HG02840 (cell line): ENCODE measurements around the gene CDK1.

ENCODE experiments used
- ATAC-seq: cut with Tn5 transposase; IDR thresholded peaks from one replicate; pipeline ENCODE4 v1.9.1; 2021; ENCODE audit warnings: mild to moderate bottlenecking, moderate library complexity, moderate number of reproducible peaks; ENCODE audit not compliant: unreplicated experiment, low FRiP score

Gene CDK1

GRCh38 chr10:60769406-60769805 is 8.9 kb upstream of the CDK1 start:
- ATAC-seq = no peak

DNA sequence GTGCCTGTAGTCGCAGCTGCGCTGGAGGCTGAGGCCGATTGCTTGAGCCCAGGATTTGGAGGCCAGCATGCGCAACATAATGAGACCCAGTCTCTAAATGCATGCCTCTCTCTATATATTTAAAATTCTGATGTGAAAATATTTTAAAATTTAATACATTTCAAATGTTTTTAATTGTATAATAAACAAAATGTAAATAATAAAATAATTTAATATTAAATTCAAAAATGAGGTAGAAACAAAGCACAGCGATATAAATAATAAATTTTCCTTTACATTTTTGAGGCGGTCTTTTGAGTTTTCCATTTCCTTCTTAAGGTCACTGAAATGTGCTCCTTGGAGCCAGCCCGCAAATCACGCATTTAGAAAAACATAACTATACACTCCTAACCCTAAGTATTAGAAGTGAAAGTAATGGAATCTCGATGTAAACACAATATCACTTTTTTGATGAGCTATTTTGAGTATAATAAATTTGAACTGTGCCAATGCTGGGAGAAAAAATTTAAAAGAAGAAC is 523 bp upstream of the CDK1 start:
- ATAC-seq = peak; percentile 5

- ATAC-seq = peak; percentile 16
Measured at GRCh38 chr10:60778971-60779796, 906 bp downstream of the CDK1 start.

DNA sequence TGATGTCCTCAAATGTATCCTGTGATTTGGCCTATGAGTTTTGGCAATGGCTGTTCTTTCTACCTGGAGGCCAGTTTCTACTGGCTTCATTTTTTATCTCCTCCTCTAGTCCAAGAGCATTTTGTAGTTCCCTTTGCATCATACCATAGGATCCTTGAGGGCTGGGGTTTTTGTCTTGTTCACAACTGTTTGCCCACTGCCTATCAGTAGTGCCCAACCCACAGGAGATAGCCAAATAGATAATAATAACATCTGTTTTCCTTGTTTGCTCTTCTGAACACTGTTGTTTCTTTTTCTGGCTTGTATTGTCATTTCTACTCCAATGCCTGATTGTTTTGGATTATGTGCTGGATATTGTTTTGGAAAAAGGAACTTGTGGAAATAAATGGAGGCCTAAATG is 3.4 kb downstream of the CDK1 start:
- no peak for ATAC-seq

GRCh38 chr10:60784641-60785040 is 6.4 kb downstream of the CDK1 start:
- no peak for ATAC-seq

- no peak for ATAC-seq
Measured at GRCh38 chr10:60788544-60788943, 10.3 kb downstream of the CDK1 start.

- ATAC-seq = no peak
Measured at GRCh38 chr10:60789340-60789739, 11.1 kb downstream of the CDK1 start.

DNA sequence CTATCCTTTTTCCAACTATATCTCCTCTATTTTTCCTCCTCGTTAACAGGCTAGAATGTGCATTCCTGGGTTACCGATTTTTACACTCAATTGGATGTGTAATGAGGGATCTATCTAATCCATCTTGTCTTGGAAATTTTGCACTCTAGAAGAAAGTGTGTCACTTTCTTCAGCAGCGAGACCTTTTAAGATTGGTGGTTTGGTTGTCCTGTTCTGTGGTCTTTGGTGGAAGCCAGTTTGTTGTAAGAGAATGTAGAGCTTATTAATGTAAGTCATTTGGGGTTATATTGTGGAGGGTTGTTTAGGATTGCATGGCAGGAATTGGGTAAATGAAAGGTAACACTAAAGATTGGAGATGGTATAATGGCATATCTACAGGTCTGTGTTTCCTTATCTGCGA is 16.7 kb downstream of the CDK1 start:
- ATAC-seq = no peak

- ATAC-seq = no peak
Measured at GRCh38 chr10:60795465-60796202, 17.4 kb downstream of the CDK1 start.

DNA sequence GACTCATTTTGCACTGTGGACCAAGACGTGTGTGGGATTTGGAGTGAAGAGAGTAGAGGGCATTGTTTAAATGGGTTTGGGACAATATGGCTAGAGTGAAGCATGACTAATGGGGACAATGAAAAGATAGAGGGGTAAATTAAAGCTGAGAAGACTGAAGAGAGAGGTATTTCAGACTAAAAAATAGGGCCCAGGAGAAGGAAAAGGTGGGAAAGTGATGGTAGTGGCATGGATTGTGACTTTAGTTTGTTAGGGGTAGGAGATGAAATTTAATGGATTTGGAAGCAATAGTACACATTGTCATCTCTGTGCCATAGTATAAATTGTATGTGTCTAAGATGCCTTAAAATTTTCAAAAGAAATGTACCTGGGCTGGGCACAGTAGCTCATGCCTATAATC is 18.2 kb downstream of the CDK1 start:
- no peak for ATAC-seq

- ATAC-seq = no peak
Measured at GRCh38 chr10:60797200-60797599, 18.9 kb downstream of the CDK1 start.

GRCh38 chr10:60798031-60798430 is 19.8 kb downstream of the CDK1 start:
- no peak for ATAC-seq

DNA sequence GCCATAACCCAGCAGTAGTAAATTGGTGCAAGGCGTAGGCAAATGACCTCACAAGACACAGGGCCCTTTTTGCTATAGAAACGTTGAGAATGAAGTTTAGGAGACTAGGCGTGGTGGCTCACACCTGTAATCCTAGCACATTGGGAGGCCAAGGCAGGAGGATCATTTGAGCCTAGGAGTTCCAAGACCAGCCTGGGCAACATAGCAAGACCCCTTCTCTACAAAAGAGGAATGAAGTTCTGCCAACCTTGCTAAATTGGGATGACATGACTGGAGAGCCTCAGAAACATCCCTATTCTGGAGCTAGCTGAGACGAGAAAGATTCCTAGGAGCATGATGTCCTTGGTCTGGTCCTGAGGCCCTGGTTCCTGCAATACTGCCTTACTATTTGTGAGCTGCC is 20.6 kb downstream of the CDK1 start:
- no peak for ATAC-seq

GRCh38 chr10:60799971-60800650 is 21.8 kb downstream of the CDK1 start:
- no peak for ATAC-seq

GRCh38 chr10:60800918-60801317 is 22.6 kb downstream of the CDK1 start:
- ATAC-seq = no peak

- no peak for ATAC-seq
Measured at GRCh38 chr10:60801522-60801921, 23.2 kb downstream of the CDK1 start.

DNA sequence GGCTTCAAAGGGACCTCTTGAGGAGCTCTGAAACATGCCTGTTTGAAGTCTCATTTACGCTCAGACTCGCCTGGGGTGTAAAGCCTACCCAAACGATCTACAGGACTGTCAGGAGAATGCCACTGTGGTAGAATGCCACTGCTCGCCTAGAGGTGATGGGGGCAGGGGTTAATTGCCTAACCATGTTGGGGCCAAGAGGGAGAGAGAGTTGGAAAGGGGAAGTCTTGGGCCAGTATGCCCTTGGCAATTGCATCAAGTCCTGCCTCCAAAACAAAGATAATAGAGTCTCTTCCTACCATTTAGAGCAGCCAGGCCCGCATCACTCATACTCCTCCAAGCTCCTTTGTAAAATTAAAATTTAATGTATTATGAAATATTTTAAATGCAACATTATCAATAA is 25.2 kb downstream of the CDK1 start:
- no peak for ATAC-seq

GRCh38 chr10:60803865-60804264 is 25.6 kb downstream of the CDK1 start:
- no peak for ATAC-seq

GRCh38 chr10:60806921-60807320 is 28.6 kb downstream of the CDK1 start:
- ATAC-seq = no peak

DNA sequence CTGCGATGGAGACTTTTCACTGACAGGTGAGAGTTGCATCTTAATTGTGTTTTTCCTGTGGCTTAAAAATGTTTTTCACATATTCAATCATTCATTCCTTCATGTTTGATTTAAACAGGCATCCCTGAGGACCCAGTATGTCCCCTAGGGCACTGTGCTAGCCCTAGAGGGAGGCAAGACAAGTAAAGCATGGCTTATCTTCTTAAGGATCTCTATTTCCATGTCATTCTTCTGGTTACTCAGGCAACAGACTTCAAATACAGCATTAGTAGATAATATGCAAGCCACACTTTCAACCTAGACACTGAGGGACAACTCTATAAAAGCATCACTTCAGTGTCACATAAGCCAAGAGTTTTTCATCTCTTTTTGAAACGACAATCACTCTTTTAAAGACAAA is 29.2 kb downstream of the CDK1 start:
- ATAC-seq = no peak

GRCh38 chr10:60808036-60808435 is 29.8 kb downstream of the CDK1 start:
- ATAC-seq = no peak
